ENCODE results near the gene NDUFB10.

NDUFB10 gene

GRCh38 chr16:1971796-1972489 lies 12.6 kb downstream of the NDUFB10 start, which contains the start of gene TBL3:
Gene TBL3 (plus strand): TSS chr16:1972053. CDS start chr16:1972165, 112 bp downstream.
- DNase-seq (ENCODE audit: low read depth in 2 of 2), result peak; percentile 91 to 96

GRCh38 chr16:1972490-1972877 lies 13.1 kb downstream of the NDUFB10 start:
- no peak for DNase-seq (ENCODE audit: low read depth in 2 of 2)

- no peak for DNase-seq (ENCODE audit: low read depth in 2 of 2)
Observed at GRCh38 chr16:1973461-1974156, 14.3 kb downstream of the NDUFB10 start.

- DNase-seq (ENCODE audit: low read depth in 2 of 2), result no peak
Observed at GRCh38 chr16:1974157-1975070, 15.1 kb downstream of the NDUFB10 start.

- DNase-seq (ENCODE audit: low read depth in 2 of 2), result no peak
Observed at GRCh38 chr16:1975432-1976215, 16.3 kb downstream of the NDUFB10 start.

- DNase-seq (ENCODE audit: low read depth in 2 of 2), result no peak
Observed at GRCh38 chr16:1976216-1976520, 16.8 kb downstream of the NDUFB10 start.

GRCh38 chr16:1976951-1977874 lies 17.9 kb downstream of the NDUFB10 start:
- DNase-seq (ENCODE audit: low read depth in 2 of 2), result no peak

GRCh38 chr16:1977875-1978268 lies 18.5 kb downstream of the NDUFB10 start:
- DNase-seq (ENCODE audit: low read depth in 2 of 2), result no peak

GRCh38 chr16:1978476-1979120 lies 19.3 kb downstream of the NDUFB10 start:
- no peak for DNase-seq (ENCODE audit: low read depth in 2 of 2)

- no peak for DNase-seq (ENCODE audit: low read depth in 2 of 2)
Observed at GRCh38 chr16:1979271-1980029, 20.1 kb downstream of the NDUFB10 start.

- no peak for DNase-seq (ENCODE audit: low read depth in 2 of 2)
Observed at GRCh38 chr16:1980030-1980769, 20.9 kb downstream of the NDUFB10 start.

GRCh38 chr16:1980770-1981087 lies 21.4 kb downstream of the NDUFB10 start:
- DNase-seq (ENCODE audit: low read depth in 2 of 2), result no peak

GRCh38 chr16:1981398-1981836 lies 22.1 kb downstream of the NDUFB10 start, which contains the start of gene NOXO1:
Gene NOXO1 (minus strand): TSS chr16:1981469. CDS start chr16:1981179, 290 bp downstream.
- no peak for DNase-seq (ENCODE audit: low read depth in 2 of 2)

- DNase-seq (ENCODE audit: low read depth in 2 of 2), result no peak
Observed at GRCh38 chr16:1982013-1982433, 22.7 kb downstream of the NDUFB10 start.

- DNase-seq (ENCODE audit: low read depth in 2 of 2), result no peak
Observed at GRCh38 chr16:1982991-1983543, 23.7 kb downstream of the NDUFB10 start.

- DNase-seq (ENCODE audit: low read depth in 2 of 2), result peak in 1 of 2 donors; percentile 58
Observed at GRCh38 chr16:1983544-1984346, 24.4 kb downstream of the NDUFB10 start, which contains the start of gene GFER. Gene GFER (plus strand): TSS chr16:1984193. CDS start chr16:1984219, 26 bp downstream.
